GM13976 (cell line): ENCODE results near the gene PKDREJ.

ENCODE experiments used
- DNase-seq: peaks from one replicate; pipeline ENCODE4 v3.0.0; 2012; ENCODE audit warnings: low spot score
- in situ Hi-C: fragments of 300-500 bp; cut with MboI; formaldehyde crosslinking; loops from one replicate; pipeline ENCODE4 v1.12.0; 2022; ENCODE audit warnings: low sequenced_read_pairs, mixed read lengths, inconsistent platforms; ENCODE audit not compliant: unreplicated experiment
- TF ChIP-seq, protein P1 (sequence below): IDR thresholded peaks from 2 replicates; pipeline ENCODE4 v1.5.1; 2012; ENCODE audit warnings: borderline replicate concordance, mild to moderate bottlenecking; ENCODE audit not compliant: insufficient read depth; ENCODE audit errors: extremely low read depth, missing control alignments, control extremely low read depth

PKDREJ gene

DNA sequence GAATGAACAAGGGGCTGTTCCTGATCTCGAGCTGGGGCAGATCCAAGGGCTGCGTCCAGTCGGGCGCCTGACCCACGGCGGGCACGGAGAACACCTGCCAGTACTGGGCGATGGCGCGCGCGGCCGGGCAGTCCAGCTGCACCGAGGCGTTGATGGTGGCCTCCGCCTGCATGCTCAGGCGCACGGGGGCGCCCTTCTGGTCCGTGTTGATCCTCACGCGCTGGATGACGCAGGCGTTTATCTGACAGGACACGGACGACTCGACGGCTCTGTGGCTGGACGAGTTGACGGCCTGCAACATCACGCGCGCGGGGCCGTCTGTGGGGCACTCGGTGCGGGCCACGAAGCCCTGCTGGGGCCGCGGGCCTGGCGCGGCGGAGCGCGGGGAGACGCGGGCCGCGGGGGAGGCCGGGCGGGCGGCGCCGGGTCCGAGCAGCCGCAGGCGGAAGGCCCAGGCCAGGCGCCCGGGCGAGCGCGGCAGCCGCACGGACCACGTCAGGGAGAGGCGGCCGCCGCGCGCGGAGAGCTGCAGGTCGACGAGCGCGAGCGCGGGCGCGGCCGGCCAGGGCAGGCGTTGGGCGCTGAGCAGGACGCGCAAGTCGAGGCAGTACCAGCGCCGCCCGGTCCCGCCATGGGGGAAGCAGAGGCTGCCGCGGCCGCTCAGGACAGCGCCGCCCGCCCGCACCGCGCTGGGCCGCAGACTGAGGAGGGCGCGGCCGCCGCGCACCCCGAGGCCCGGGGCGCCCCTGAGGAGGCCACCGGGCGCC, 511 bp downstream of the PKDREJ start:
- TF ChIP-seq, protein P1, sequence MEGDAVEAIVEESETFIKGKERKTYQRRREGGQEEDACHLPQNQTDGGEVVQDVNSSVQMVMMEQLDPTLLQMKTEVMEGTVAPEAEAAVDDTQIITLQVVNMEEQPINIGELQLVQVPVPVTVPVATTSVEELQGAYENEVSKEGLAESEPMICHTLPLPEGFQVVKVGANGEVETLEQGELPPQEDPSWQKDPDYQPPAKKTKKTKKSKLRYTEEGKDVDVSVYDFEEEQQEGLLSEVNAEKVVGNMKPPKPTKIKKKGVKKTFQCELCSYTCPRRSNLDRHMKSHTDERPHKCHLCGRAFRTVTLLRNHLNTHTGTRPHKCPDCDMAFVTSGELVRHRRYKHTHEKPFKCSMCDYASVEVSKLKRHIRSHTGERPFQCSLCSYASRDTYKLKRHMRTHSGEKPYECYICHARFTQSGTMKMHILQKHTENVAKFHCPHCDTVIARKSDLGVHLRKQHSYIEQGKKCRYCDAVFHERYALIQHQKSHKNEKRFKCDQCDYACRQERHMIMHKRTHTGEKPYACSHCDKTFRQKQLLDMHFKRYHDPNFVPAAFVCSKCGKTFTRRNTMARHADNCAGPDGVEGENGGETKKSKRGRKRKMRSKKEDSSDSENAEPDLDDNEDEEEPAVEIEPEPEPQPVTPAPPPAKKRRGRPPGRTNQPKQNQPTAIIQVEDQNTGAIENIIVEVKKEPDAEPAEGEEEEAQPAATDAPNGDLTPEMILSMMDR: no peak
- in situ Hi-C loops: no loop called here
- no peak for DNase-seq

DNA sequence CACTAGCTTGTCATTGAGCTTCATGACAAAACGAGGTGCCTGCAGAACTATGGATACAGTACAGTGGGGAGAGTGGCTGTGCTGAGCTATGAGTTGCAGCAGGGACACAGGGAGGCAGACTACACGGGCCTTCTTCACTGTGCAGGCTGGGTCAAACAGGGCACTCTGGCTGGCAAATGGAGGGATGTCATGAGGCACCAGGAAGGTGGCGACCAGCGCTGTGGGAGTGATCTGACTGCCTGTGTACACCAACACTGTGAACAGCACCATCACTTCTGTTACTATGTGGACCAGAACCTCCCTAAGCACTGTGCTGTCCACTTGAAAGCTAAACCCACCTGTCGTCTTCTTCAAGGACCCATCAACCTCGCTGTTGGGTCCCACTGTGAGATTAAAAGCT, 3.1 kb downstream of the PKDREJ start:
- DNase-seq: no peak
- in situ Hi-C loops: no loop called here

DNA sequence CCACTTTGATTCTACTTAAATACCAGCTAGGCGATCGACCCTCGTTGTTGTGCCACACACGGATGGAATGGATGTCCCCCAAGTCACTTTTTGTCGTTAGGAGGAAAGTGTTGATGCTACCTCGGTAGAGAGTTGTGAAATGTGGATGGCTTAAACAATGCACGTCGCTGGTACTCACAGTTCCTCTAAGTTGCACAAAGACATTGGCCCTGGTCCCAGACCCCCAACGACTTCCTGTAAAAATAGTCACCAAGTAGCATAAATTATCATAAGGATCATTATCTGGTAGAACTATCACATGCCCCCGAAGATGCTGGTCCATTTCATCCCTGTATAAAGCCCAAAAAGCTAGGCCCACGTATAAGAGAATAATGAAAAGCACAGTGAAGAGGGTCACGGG, 3.8 kb downstream of the PKDREJ start:
- TF ChIP-seq, protein P1: no peak
- DNase-seq: no peak
- in situ Hi-C loops: no loop called here

More for the DNA sequence above, 3.1 kb downstream of the PKDREJ start:
- TF ChIP-seq, protein P1: no peak

DNA sequence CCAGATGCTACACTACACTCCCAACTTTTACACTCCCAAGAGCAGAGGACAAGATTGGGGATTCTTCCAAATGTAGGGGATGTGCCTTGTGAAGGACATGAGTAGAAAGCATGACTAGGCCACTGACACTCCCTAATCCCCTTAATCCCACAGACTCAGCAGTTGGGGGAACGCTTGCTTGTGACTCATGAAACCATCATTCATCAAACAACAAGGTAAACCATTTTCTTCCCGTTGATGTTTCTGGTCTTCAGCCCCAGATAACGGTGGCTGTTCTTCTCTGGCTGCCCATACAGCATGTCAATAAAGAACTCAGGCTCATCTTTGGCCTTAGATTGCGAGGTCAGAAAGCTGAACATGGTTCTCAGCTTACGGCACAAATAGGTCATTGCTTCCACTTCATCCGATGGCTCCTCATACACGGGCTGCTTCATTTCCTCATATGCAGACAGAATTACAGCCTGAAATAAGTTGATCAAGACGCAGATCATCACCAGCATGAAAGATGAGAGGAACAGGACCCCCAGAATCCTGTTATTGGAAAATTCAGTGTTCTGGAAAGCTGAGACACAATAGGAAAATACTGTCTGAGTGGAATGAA, 6.7 kb downstream of the PKDREJ start:
- TF ChIP-seq, protein P1: no peak
- in situ Hi-C loops: no loop called here
- DNase-seq: no peak

DNA sequence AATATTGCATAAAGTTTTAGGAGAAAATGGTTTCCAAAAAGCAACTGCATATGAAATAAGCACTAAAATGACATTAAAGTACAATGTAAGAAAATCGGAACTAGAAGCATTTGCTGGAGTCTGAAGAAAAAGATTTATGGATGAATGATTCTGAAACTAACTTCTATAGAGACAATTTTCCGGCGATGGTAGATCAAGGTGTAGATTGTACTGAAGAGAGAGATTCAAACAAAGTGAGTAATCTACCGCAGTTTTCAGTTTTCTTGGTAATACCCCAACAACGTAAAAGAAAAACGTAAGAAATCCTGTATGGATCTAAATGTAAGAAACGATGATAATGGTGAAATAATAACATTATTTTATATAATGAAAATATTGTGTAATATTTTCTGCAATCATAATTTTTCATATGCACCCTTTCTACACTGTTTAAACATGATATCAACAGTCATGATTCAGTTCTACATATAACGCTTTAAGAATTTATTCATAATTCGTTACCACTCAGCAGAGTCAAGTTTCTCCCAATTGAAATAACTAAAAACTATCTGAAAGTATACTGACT, 11.2 kb downstream of the PKDREJ start:
- TF ChIP-seq, protein P1: no peak
- in situ Hi-C loops: no loop called here
- no peak for DNase-seq

DNA sequence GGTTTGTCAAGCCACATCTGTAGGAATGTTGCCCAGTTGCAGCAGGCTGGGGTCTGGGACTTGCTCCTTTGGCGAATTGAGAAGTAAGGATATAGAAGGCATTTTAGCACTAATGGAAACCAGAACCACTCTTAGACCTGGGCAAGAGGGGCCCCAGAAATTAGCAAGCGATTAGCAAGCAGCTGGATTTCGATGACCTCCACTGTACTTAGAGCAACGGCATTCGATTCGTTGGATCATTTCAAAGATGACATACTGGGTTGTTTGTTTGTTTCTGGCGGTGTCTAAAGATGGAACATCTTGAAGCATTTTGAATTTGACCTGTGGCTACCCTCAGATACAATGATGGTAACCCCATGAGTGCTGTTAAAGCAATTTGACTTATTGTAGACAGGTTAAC, 11.9 kb downstream of the PKDREJ start:
- TF ChIP-seq, protein P1: no peak
- DNase-seq: no peak
- in situ Hi-C loops: no loop called here

DNA sequence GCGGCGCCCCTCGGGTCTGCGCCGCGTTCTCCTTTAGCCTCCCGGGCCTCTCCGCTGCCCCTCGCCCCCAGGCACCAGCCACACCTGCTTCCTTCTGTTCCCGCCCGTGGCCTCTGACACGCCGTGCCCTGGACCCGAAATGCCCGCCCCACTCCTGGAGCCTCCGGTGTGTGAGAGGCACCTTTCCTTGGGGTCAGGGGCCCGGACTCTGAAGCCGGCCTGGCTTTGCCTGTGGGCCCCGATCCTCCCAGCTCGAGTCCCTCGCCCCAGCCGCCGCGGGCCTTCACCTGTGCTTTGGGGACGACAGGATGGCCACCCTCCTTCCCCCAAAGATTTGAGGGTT, 12.4 kb downstream of the PKDREJ start:
- TF ChIP-seq, protein P1: no peak
- in situ Hi-C loops: no loop called here
- DNase-seq: no peak
